Measurements from ENCODE around the gene SCAPER. TPM values are rescaled to one million over a fixed set of nuclear protein-coding genes. Genes with fewer than 3 reads are reported as not detected.
A peak's percentile ranks its signal among the peaks of the same experiment; 100 is the strongest.

The SCAPER gene
- total RNA-seq, 1 donor: 8.3 TPM

- Histone ChIP-seq H4K20me1 (ENCODE audit: insufficient read depth, low read length) (no peaks in the 10 kb centered on the region), H3K27me3 (ENCODE audit: insufficient read depth, low read length) (no peaks in the 10 kb centered on the region), H3K4me2 (ENCODE audit: insufficient read depth, low read length) (no peak overlapping the region), H3K4me3 (ENCODE audit: insufficient read depth, low read length) (no peak overlapping the region), H3K27ac (ENCODE audit: low read depth, low read length) (no peak overlapping the region), H3K9me3 (ENCODE audit: low read depth, low read length) (no peaks in the 10 kb centered on the region), H3K36me3 (ENCODE audit: insufficient read depth, low read length) (no peaks in the 10 kb centered on the region), H2AFZ (ENCODE audit: low read length) (no peak overlapping the region), H3K79me2 (ENCODE audit: insufficient read depth, low read length) (no peaks in the 10 kb centered on the region), H3K4me1 (ENCODE audit: insufficient read depth, low read length) (no peaks in the 10 kb centered on the region)
- DNase-seq (ENCODE audit: insufficient read length, low spot score, missing footprints): no peak
- TF ChIP-seq, protein P1, sequence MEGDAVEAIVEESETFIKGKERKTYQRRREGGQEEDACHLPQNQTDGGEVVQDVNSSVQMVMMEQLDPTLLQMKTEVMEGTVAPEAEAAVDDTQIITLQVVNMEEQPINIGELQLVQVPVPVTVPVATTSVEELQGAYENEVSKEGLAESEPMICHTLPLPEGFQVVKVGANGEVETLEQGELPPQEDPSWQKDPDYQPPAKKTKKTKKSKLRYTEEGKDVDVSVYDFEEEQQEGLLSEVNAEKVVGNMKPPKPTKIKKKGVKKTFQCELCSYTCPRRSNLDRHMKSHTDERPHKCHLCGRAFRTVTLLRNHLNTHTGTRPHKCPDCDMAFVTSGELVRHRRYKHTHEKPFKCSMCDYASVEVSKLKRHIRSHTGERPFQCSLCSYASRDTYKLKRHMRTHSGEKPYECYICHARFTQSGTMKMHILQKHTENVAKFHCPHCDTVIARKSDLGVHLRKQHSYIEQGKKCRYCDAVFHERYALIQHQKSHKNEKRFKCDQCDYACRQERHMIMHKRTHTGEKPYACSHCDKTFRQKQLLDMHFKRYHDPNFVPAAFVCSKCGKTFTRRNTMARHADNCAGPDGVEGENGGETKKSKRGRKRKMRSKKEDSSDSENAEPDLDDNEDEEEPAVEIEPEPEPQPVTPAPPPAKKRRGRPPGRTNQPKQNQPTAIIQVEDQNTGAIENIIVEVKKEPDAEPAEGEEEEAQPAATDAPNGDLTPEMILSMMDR (IDR thresholded peaks at IDR 0.05; ENCODE audit: extremely low read depth, low read depth, low read length): no peak
These were observed 61.9 kb downstream of the SCAPER start for GRCh38 chr15:76843269-76843668.

DNA sequence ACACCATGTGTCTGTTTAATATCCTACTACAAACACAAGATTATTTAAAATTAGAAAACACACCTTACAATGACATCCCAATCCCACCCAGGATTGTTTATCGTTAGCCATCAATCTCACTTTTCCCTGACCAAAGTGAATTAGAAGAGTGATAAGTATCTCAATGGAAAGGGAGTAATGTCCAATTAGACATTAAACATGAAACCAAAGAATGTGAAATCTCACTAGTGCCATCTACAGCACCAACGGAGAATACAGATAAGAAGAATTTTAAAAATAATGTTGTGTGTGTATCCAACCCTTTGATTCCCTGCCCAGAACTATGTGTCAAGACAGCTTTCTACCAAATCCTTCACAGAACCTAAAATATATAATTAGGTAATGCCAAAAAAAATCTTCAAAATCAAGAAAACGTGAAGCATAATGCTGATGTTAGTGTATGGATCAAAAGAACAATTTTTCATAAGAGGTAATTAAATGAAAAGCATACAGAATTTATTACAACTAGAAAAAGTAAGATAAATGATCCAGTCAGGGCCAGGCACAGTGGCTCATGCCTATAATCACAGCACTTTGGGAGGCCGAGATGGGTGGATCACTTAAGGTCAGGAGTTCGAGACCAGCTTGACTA is 64.2 kb downstream of the SCAPER start:
- Histone ChIP-seq H2AFZ (ENCODE audit: low read length) (no peak overlapping the region), H4K20me1 (ENCODE audit: insufficient read depth, low read length) (no peaks in the 10 kb centered on the region), H3K36me3 (ENCODE audit: insufficient read depth, low read length) (no peaks in the 10 kb centered on the region), H3K4me3 (ENCODE audit: insufficient read depth, low read length) (no peak overlapping the region), H3K4me2 (ENCODE audit: insufficient read depth, low read length) (no peak overlapping the region), H3K79me2 (ENCODE audit: insufficient read depth, low read length) (no peaks in the 10 kb centered on the region), H3K4me1 (ENCODE audit: insufficient read depth, low read length) (no peaks in the 10 kb centered on the region), H3K27ac (ENCODE audit: low read depth, low read length) (no peak overlapping the region), H3K27me3 (ENCODE audit: insufficient read depth, low read length) (no peaks in the 10 kb centered on the region), H3K9me3 (ENCODE audit: low read depth, low read length) (no peaks in the 10 kb centered on the region)
- peak; percentile 53 for DNase-seq (ENCODE audit: insufficient read length, low spot score, missing footprints)
- TF ChIP-seq, protein P1 (IDR thresholded peaks at IDR 0.05; ENCODE audit: extremely low read depth, low read depth, low read length): peak; percentile 63

DNA sequence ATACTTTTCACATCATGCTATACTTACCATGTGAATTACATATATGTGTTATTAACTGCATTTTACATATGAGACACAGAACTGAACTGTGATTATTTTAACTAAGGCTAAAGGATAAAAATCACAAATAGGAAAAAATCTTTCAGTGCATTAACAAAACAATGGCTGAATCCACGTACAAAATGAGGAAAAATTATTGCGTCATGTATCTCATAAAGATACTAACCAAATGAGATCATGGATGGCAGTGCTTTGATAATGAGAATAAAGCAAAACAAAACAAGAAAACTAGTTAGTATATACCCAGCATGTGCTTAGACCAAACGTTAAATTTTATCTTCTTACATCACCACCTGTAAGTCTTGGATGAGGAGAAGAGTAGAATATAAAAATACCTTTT is 66.0 kb downstream of the SCAPER start:
- Histone ChIP-seq H3K36me3 (ENCODE audit: insufficient read depth, low read length) (no peaks in the 10 kb centered on the region), H3K4me2 (ENCODE audit: insufficient read depth, low read length) (no peak overlapping the region), H3K4me3 (ENCODE audit: insufficient read depth, low read length) (no peak overlapping the region), H3K9me3 (ENCODE audit: low read depth, low read length) (no peaks in the 10 kb centered on the region), H4K20me1 (ENCODE audit: insufficient read depth, low read length) (no peaks in the 10 kb centered on the region), H3K27me3 (ENCODE audit: insufficient read depth, low read length) (no peaks in the 10 kb centered on the region), H3K4me1 (ENCODE audit: insufficient read depth, low read length) (no peaks in the 10 kb centered on the region), H3K79me2 (ENCODE audit: insufficient read depth, low read length) (no peaks in the 10 kb centered on the region), H3K27ac (ENCODE audit: low read depth, low read length) (no peak overlapping the region), H2AFZ (ENCODE audit: low read length) (no peak overlapping the region)
- no peak for DNase-seq (ENCODE audit: insufficient read length, low spot score, missing footprints)
- TF ChIP-seq, protein P1 (IDR thresholded peaks at IDR 0.05; ENCODE audit: extremely low read depth, low read depth, low read length): no peak

DNA sequence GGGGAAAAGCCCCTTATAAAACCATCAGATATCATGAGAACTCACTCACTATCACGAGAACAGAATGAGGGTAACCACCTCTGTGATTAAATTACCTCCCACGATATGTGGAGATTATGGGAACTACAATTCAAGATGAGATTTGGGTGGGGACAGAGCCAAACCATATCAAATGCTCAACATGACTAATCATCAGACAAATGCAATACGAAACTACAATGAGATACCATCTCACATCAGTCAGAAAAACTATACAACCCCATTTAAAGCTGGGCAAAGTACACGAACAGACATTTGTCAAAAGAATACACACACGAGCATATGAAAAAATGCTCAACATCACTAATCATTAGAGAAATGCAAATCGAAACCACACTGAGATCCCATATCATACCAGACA is 67.7 kb downstream of the SCAPER start:
- DNase-seq (ENCODE audit: insufficient read length, low spot score, missing footprints): no peak
- Histone ChIP-seq H3K36me3 (ENCODE audit: insufficient read depth, low read length) (no peaks in the 10 kb centered on the region), H3K79me2 (ENCODE audit: insufficient read depth, low read length) (no peaks in the 10 kb centered on the region), H4K20me1 (ENCODE audit: insufficient read depth, low read length) (no peaks in the 10 kb centered on the region), H3K27ac (ENCODE audit: low read depth, low read length) (no peak overlapping the region), H3K9me3 (ENCODE audit: low read depth, low read length) (no peaks in the 10 kb centered on the region), H3K4me2 (ENCODE audit: insufficient read depth, low read length) (no peak overlapping the region), H2AFZ (ENCODE audit: low read length) (no peak overlapping the region), H3K4me3 (ENCODE audit: insufficient read depth, low read length) (no peak overlapping the region), H3K4me1 (ENCODE audit: insufficient read depth, low read length) (no peaks in the 10 kb centered on the region), H3K27me3 (ENCODE audit: insufficient read depth, low read length) (no peaks in the 10 kb centered on the region)
- TF ChIP-seq, protein P1 (IDR thresholded peaks at IDR 0.05; ENCODE audit: extremely low read depth, low read depth, low read length): no peak
